Pancreas (tissue), 10 donors: ENCODE results near the gene TOM1. TPM values are rescaled to one million over a fixed set of nuclear protein-coding genes. Genes with fewer than 3 reads are reported as not detected.

Experiments used
- ATAC-seq, 4 donors: fragments of 200-7000 bp; cut with Tn5 transposase; one replicate each; pipeline versions ENCODE4 v1.8.0 to v1.9.1; 2020; ENCODE audit warnings: mild to moderate bottlenecking in 4 of 4, moderate library complexity in 4 of 4
- DNase-seq, 6 donors: peaks; one replicate each; pipeline ENCODE4 v3.0.0-alpha.2; 2020
- FAIRE-seq: peaks from 2 replicates; lab custom pipeline; 2012; peaks lifted over from hg19 to GRCh38; lab: Jason Lieb, UNC
- H3K27ac ChIP-seq, 4 donors: fragments of 200-600 bp; sonication (generic); 1 replicate in 3 of 4; 2 replicates in 1 of 4; pipeline versions ENCODE4 v1.5.0 to v1.8.0; 2020
- H3K27me3 ChIP-seq, 4 donors: fragments of 200-600 bp; one replicate each; pipeline ENCODE4 v1.8.0; 2021
- H3K36me3 ChIP-seq, 3 donors: fragments of 200-600 bp; sonication (generic) in 1 of 3; one replicate each; pipeline versions ENCODE4 v1.5.0 to v1.8.0; 2020 to 2021
- H3K4me1 ChIP-seq, 3 donors: fragments of 200-600 bp; one replicate each; pipeline ENCODE4 v1.8.0; 2021
- H3K4me3 ChIP-seq, 4 donors: fragments of 200-600 bp; sonication (generic) in 2 of 4; one replicate each; pipeline versions ENCODE4 v1.5.0 to v1.8.0; 2020 to 2021
- H3K9me3 ChIP-seq, 4 donors: fragments of 200-600 bp; one replicate each; pipeline ENCODE4 v1.8.0; 2021
- CTCF ChIP-seq, 4 donors: fragments of 200-600 bp; sonication (generic) in 3 of 4; IDR thresholded peaks; one replicate each; pipeline versions ENCODE4 v1.5.0 to v1.8.0; 2021; ENCODE audit warnings: antibody characterized with exemption in 4 of 4
- WGBS, 2 donors: extraction: QIAGEN DNeasy Blood & Tissue Kit; methylation state at CpG; one replicate each; pipeline ENCODE4 v1.1.7; 2013; 5-methylcytosine and 5-hydroxymethylcytosine counted together
- intact Hi-C, 3 donors: fragments of 100-400 bp; cut with DNase I; formaldehyde crosslinking; loops; one replicate each; pipeline versions ENCODE4 v1.11.1 to v1.14.2; 2022
- polyA plus RNA-seq, 2 donors: library from polyadenylated mRNA; stranded (reverse); fragments of 200-250 nt; gene quantifications; one replicate each; pipeline ENCODE4 v1.2.3, GENCODE V29; 2013
- total RNA-seq, 6 donors: library from RNA; stranded (reverse); fragmentation: NEBNext Ultra II Directional in 4 of 6; extraction: Animal tissue kit (Norgen Biotek cat#: 25700) in 4 of 6; gene quantifications; one replicate each; pipeline versions ENCODE4 v1.2.1 to v1.2.4, GENCODE V29; 2021 to 2023
- donor health status: healthy with polysubstance abuse.
- donor health status: DM: no; HTN: no; CAD: no; lungs with moderate emphysema.
- donor health status: DM: no; HTN: no; CAD: no.
- donor health status: control.
- donor health status: control.
- donor health status: Bipolar disorder and iron deficiency.
- donor health status: DM: yes; HTN: yes; CAD: no.
- donor health status: DM: no; HTN: no; CAD: no.
- donor health status: DM: no; HTN: no; CAD: no.
- donor health status: DM: yes; HTN: yes; CAD: no.

Gene TOM1
- total and polyA plus RNA-seq, 8 donors = 18.4 to 33.7 (median 21.0) TPM

GRCh38 chr22:35330258-35330861, 30.7 kb downstream of the TOM1 start:
- DNase-seq = peak in 4 of 6 donors; percentile 32 to 66 (median 42)
- 74 to 85% methylated on average over 16 of the region's 16 CpGs for WGBS, 2 donors

GRCh38 chr22:35332278-35332677, 32.6 kb downstream of the TOM1 start:
- no peaks in the 10 kb centered on the region for H3K27me3 ChIP-seq
- TF ChIP-seq CTCF (IDR thresholded peaks at IDR 0.05) = no peak
- H3K9me3 ChIP-seq = no peaks in the 10 kb centered on the region
- no peak for ATAC-seq
- 72 to 74% methylated on average over 6 of the region's 6 CpGs for WGBS, 2 donors
- H3K4me1 ChIP-seq = peaks cover 6 to 25% (median 8%) of the 10 kb centered on the region in 3 donors
- H3K36me3 ChIP-seq = peaks cover 0 to 33% (median 2%) of the 10 kb centered on the region in 3 donors
- FAIRE-seq = no peak
- no peak for DNase-seq
- no peak overlapping the region for H3K27ac ChIP-seq
- no peak overlapping the region for H3K4me3 ChIP-seq
- intact Hi-C loops = no loop called here

More at GRCh38 chr22:35330258-35330861, 30.7 kb downstream of the TOM1 start:
- Histone ChIP-seq H3K36me3 (peaks cover 0 to 39% (median 7%) of the 10 kb centered on the region in 3 donors), H3K9me3 (no peaks in the 10 kb centered on the region), H3K27me3 (no peaks in the 10 kb centered on the region), H3K4me3 (no peak overlapping the region), H3K27ac (peak overlapping the region in 2 of 4 donors; percentile 50 to 56), H3K4me1 (peaks cover 6 to 13% (median 8%) of the 10 kb centered on the region in 3 donors)
- intact Hi-C loops = no loop called here
- TF ChIP-seq CTCF (IDR thresholded peaks at IDR 0.05) = no peak
- peak in 2 of 4 donors; percentile 17 to 33 for ATAC-seq
- FAIRE-seq = no peak

GRCh38 chr22:35333220-35333619, 33.5 kb downstream of the TOM1 start:
- Histone ChIP-seq H3K4me1 (peaks cover 6 to 22% (median 8%) of the 10 kb centered on the region in 3 donors), H3K27me3 (no peaks in the 10 kb centered on the region), H3K4me3 (no peak overlapping the region), H3K36me3 (peaks cover 0 to 38% (median 0%) of the 10 kb centered on the region in 3 donors), H3K27ac (no peak overlapping the region), H3K9me3 (no peaks in the 10 kb centered on the region)
- intact Hi-C loops = no loop called here
- DNase-seq = no peak
- TF ChIP-seq CTCF (IDR thresholded peaks at IDR 0.05) = no peak
- ATAC-seq = no peak
- FAIRE-seq = no peak
- 93 to 95% methylated on average over 7 of the region's 7 CpGs for WGBS, 2 donors

GRCh38 chr22:35334004-35334403, 34.3 kb downstream of the TOM1 start:
- 69 to 71% methylated on average over 9 of the region's 9 CpGs for WGBS, 2 donors

More at GRCh38 chr22:35334004-35334403, 34.3 kb downstream of the TOM1 start:
- peaks cover 0 to 44% (median 0%) of the 10 kb centered on the region in 3 donors for H3K36me3 ChIP-seq
- TF ChIP-seq CTCF (IDR thresholded peaks at IDR 0.05) = no peak
- intact Hi-C loops = no loop called here
- no peak for DNase-seq
- H3K4me1 ChIP-seq = peaks cover under 1 to 16% (median 2%) of the 10 kb centered on the region in 3 donors
- no peak overlapping the region for H3K4me3 ChIP-seq
- no peaks in the 10 kb centered on the region for H3K9me3 ChIP-seq
- no peak overlapping the region for H3K27ac ChIP-seq
- ATAC-seq = no peak
- H3K27me3 ChIP-seq = no peaks in the 10 kb centered on the region
- no peak for FAIRE-seq
